OCI-LY7 (cell line): ENCODE results near the gene PRSS33. TPM values are rescaled to one million over a fixed set of nuclear protein-coding genes. Genes with fewer than 3 reads are reported as not detected.

ENCODE experiments used
- BruUV-seq: library from RNA; stranded (reverse); fragments of 400-500 nt; replicated peaks from 2 replicates; lab custom pipeline; 2021; lab: Mats Ljungman, UMichigan
- CTCF ChIA-PET: fragments of 300-600 bp; sonication (Branson Sonifier 250); formaldehyde crosslinking; loops from one replicate; lab custom pipeline; 2022; ENCODE audit warnings: antibody characterized with exemption; ENCODE audit not compliant: unreplicated experiment; lab: Charles Lee
- POLR2A ChIA-PET: fragments of 300-600 bp; sonication (Branson Sonifier 250); formaldehyde crosslinking; loops from one replicate; lab custom pipeline; 2022; ENCODE audit warnings: antibody characterized with exemption; lab: Charles Lee
- DNase-seq: peaks from one replicate; pipeline ENCODE4 v3.0.0-alpha.2; 2015; ENCODE audit warnings: low spot score
- H2AFZ ChIP-seq: fragments of 200-600 bp; sonication (generic), shearing (Covaris generic); 2 replicates; pipeline ENCODE4 v1.6.1; 2014; ENCODE audit warnings: mild to moderate bottlenecking, antibody characterized with exemption, low read length, moderate library complexity
- H3K27ac ChIP-seq: fragments of 200-600 bp; sonication (generic); 2 replicates; pipeline ENCODE4 v1.5.1; 2014; ENCODE audit warnings: mixed run types, low read depth, mild to moderate bottlenecking, moderate library complexity, low read length, inconsistent platforms; ENCODE audit not compliant: poor library complexity, severe bottlenecking
- H3K36me3 ChIP-seq: fragments of 200-600 bp; sonication (generic); 2 replicates; pipeline ENCODE4 v1.6.1; 2014; ENCODE audit warnings: mild to moderate bottlenecking, antibody characterized with exemption, low read length, moderate library complexity, mixed read lengths; ENCODE audit not compliant: insufficient read depth
- H3K4me1 ChIP-seq: fragments of 200-600 bp; sonication (generic); 2 replicates; pipeline ENCODE4 v1.5.1; 2014; ENCODE audit warnings: mild to moderate bottlenecking, low read length; ENCODE audit not compliant: insufficient read depth, poor library complexity, severe bottlenecking
- H3K4me2 ChIP-seq: fragments of 200-600 bp; sonication (generic); 2 replicates; pipeline ENCODE4 v1.6.1; 2014; ENCODE audit warnings: mild to moderate bottlenecking, low read length
- H3K4me3 ChIP-seq: fragments of 200-600 bp; sonication (generic); 2 replicates; pipeline ENCODE4 v1.5.1; 2014; ENCODE audit warnings: mild to moderate bottlenecking, low read depth, low read length; ENCODE audit not compliant: poor library complexity, severe bottlenecking
- H3K79me2 ChIP-seq: fragments of 200-600 bp; sonication (generic); 2 replicates; pipeline ENCODE4 v1.6.1; 2016; ENCODE audit warnings: low read depth, mild to moderate bottlenecking, low read length, moderate library complexity, mixed read lengths; ENCODE audit not compliant: insufficient read depth
- H3K9me2 ChIP-seq: fragments of 200-600 bp; sonication (generic); 2 replicates; pipeline ENCODE4 v1.6.1; 2016; ENCODE audit warnings: mild to moderate bottlenecking, low read length, mixed read lengths; ENCODE audit not compliant: insufficient read depth
- H3K9me3 ChIP-seq: fragments of 200-600 bp; sonication (generic); 2 replicates; pipeline ENCODE4 v1.6.1; 2014; ENCODE audit warnings: mild to moderate bottlenecking, mixed run types, low read length, mixed read lengths
- H4K20me1 ChIP-seq: fragments of 200-600 bp; sonication (generic); 2 replicates; pipeline ENCODE4 v1.6.1; 2014; ENCODE audit warnings: mild to moderate bottlenecking, antibody characterized with exemption, low read length, moderate library complexity, mixed read lengths; ENCODE audit not compliant: insufficient read depth
- EZH2phosphoT487 ChIP-seq: fragments of 200-600 bp; sonication (generic); IDR thresholded peaks from 2 replicates; pipeline ENCODE4 v1.6.1; 2018; ENCODE audit warnings: low read depth, borderline replicate concordance, mild to moderate bottlenecking, mixed run types, antibody characterized with exemption, low read length, moderate library complexity, mixed read lengths
- intact Hi-C: fragments of 100-400 bp; cut with micrococcal nuclease; formaldehyde crosslinking; loops from one replicate; pipeline ENCODE4 v1.10.0; 2022; ENCODE audit not compliant: unreplicated experiment
- total RNA-seq, 2 experiments: library from RNA; depleted of rRNA in 1 of 2; stranded (reverse); fragments of >200 nt in 1 of 2; shearing (Covaris generic) in 1 of 2; gene quantifications; 2 replicates each; pipeline ENCODE4 v1.2.3, GENCODE V29; 2014 to 2022
- TF ChIP-seq, protein P1 (sequence below): fragments of 200-600 bp; sonication (generic); conservative IDR thresholded peaks from 2 replicates; pipeline ENCODE4 v1.5.1; 2014; ENCODE audit warnings: mild to moderate bottlenecking, antibody characterized with exemption, low read length, moderate library complexity, mixed read lengths

Gene PRSS33
- total RNA-seq, 2 experiments from 2014 or later = not detected

DNA sequence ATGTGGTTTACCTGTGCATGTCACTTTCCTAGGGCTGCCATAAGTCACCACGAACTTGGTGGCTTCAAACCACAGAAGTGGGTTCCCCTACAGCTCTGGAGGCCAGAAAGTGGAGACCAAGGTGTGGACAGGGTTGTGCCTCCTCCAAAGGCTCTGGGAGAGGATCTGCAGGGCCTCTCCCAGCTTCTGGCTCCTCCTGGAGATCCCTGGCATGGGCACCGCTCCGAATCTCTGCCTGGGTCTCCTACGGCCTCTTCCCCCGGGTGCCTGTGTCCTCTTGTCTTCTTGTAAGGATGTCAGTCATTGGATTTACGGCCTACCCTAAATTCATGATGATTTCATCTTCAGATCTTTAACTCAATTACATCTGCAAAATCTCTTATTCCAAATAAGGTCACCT, 37.4 kb downstream of the PRSS33 start:
- Histone ChIP-seq H3K4me3 (no peak overlapping the region), H3K4me2 (no peak overlapping the region), H4K20me1 (peaks cover 19% of the 10 kb centered on the region), H2AFZ (no peak overlapping the region), H3K9me3 (no peaks in the 10 kb centered on the region), H3K79me2 (peaks cover 40% of the 10 kb centered on the region), H3K27ac (no peak overlapping the region), H3K9me2 (no peaks in the 10 kb centered on the region), H3K4me1 (peaks cover 24% of the 10 kb centered on the region), H3K36me3 (peaks cover 28% of the 10 kb centered on the region)
- ChIA-PET POLR2A (no interaction called here), CTCF (no interaction called here)
- TF ChIP-seq EZH2phosphoT487 = no peak
- TF ChIP-seq, protein P1, sequence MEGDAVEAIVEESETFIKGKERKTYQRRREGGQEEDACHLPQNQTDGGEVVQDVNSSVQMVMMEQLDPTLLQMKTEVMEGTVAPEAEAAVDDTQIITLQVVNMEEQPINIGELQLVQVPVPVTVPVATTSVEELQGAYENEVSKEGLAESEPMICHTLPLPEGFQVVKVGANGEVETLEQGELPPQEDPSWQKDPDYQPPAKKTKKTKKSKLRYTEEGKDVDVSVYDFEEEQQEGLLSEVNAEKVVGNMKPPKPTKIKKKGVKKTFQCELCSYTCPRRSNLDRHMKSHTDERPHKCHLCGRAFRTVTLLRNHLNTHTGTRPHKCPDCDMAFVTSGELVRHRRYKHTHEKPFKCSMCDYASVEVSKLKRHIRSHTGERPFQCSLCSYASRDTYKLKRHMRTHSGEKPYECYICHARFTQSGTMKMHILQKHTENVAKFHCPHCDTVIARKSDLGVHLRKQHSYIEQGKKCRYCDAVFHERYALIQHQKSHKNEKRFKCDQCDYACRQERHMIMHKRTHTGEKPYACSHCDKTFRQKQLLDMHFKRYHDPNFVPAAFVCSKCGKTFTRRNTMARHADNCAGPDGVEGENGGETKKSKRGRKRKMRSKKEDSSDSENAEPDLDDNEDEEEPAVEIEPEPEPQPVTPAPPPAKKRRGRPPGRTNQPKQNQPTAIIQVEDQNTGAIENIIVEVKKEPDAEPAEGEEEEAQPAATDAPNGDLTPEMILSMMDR = no peak
- no TSS peak for BruUV-seq
- intact Hi-C loops = loop anchor here (10.0 kb wide), 1 partner anchor 215 kb away; the partner anchor contains the start of genes CEMP1 and PDPK1
- DNase-seq = no peak

DNA sequence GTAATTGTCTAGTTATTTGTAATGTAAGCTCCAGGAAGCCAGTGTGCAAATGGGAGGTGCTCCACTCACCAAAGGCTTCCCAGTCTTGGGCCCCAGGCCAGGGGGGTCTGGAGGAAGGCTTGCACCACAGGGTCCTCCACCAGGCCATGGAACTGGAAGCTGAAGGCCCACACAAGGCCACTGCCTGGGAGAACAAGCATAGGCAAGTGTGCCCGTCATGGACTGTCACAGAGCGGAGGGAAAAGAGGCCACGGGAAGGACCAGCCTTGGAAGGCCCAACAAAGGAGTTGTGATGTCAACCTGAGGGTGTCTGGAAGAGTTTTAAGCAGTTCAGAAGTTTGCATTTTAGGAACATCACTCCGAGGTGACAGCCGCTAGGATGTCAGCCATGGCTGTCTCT, 37.9 kb downstream of the PRSS33 start:
- BruUV-seq = no TSS peak
- Histone ChIP-seq H3K4me1 (peaks cover 19% of the 10 kb centered on the region), H3K79me2 (peaks cover 35% of the 10 kb centered on the region), H3K27ac (no peak overlapping the region), H4K20me1 (peaks cover 14% of the 10 kb centered on the region), H3K4me3 (no peak overlapping the region), H2AFZ (no peak overlapping the region), H3K4me2 (no peak overlapping the region), H3K9me3 (no peaks in the 10 kb centered on the region), H3K9me2 (no peaks in the 10 kb centered on the region), H3K36me3 (peaks cover 23% of the 10 kb centered on the region)
- POLR2A ChIA-PET = no interaction called here
- DNase-seq = no peak
- intact Hi-C loops = no loop called here
- TF ChIP-seq, protein P1 = no peak
- no peak for TF ChIP-seq EZH2phosphoT487
- CTCF ChIA-PET = no interaction called here

DNA sequence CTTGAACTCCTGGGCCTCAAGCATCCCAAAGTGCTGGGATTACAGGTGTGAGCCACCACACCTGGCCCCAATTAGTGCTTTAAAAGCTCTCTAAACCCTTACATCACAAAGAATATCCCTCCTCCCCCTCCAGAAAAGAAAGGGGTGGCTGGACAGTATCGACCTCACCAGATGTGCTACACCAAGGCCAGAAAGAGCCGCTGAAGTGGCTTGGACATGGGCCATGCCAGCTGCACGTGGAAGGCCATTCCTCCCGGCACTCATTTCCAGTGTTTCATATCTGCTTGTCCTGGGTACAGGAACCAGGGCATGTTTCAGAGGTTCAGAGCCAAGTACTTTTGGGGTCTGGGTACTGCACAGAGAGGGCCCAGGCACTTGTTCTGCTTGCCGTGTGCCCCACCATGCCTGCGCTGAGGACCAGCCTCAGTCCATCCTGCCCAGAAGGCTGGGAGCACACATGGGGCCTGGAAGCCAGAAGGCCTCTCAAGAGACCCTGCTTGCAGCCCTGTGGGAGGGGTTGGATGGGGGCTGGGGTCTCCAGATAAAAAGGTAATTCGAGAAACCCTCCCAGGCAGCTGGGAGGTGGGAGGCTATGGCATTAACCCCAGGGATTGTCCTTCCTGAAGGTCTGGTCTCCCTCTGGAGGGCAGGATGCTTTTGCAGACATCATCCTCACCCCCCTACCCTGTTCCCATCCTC, 38.5 kb downstream of the PRSS33 start:
- TF ChIP-seq, protein P1 = no peak
- TF ChIP-seq EZH2phosphoT487 = no peak
- no peaks in the 10 kb centered on the region for H3K9me2 ChIP-seq
- H3K27ac ChIP-seq = no peak overlapping the region
- no peak overlapping the region for H3K4me3 ChIP-seq
- no peak for DNase-seq
- intact Hi-C loops = no loop called here
- ChIA-PET CTCF (no interaction called here), POLR2A (no interaction called here)
- no peak overlapping the region for H3K4me2 ChIP-seq
- no peaks in the 10 kb centered on the region for H3K9me3 ChIP-seq
- H2AFZ ChIP-seq = no peak overlapping the region
- H3K4me1 ChIP-seq = peaks cover 14% of the 10 kb centered on the region
- peaks cover 9% of the 10 kb centered on the region; the same call in 1 of the 2 replicates for H4K20me1 ChIP-seq
- no TSS peak for BruUV-seq
- peaks cover 30% of the 10 kb centered on the region for H3K79me2 ChIP-seq
- H3K36me3 ChIP-seq = peaks cover 17% of the 10 kb centered on the region
